K562 (cell line): ENCODE results near the gene PDGFA. TPM values are rescaled to one million over a fixed set of nuclear protein-coding genes. Genes with fewer than 3 reads are reported as not detected.

Experiments used
- ATAC-seq: fragments of 200-7000 bp; cut with Tn5 transposase; 3 replicates; pipeline ENCODE4 v1.9.1; 2020; ENCODE audit warnings: moderate library complexity
- BruUV-seq: library from RNA; stranded (reverse); fragments of 400-500 nt; replicated peaks from 2 replicates; lab custom pipeline; 2021; lab: Mats Ljungman, UMichigan
- CTCF ChIA-PET: fragments of 300-600 bp; formaldehyde crosslinking; extraction: SDS; loops from one replicate; lab custom pipeline; 2021; ENCODE audit warnings: low intra/inter-chr PET ratio; lab: Yijun Ruan, JAX
- POLR2A ChIA-PET: fragments of 300-600, 350-650 bp; sonication (Branson Sonifier 250); formaldehyde crosslinking; extraction: SDS; loops from one replicate; lab custom pipeline; 2021; ENCODE audit warnings: antibody characterized with exemption, inconsistent platforms; lab: Yijun Ruan, JAX
- DNase-seq, 4 experiments: peaks; one replicate each; pipeline versions ENCODE4 v3.0.0 to v3.0.0-alpha.2; 2011 to 2018; ENCODE audit warnings: low spot score in 3 of 4, mixed read lengths in 3 of 4; ENCODE audit errors: extremely low read depth in 1 of 4
- FAIRE-seq: peaks from 2 replicates; lab custom pipeline; 2011; peaks lifted over from hg19 to GRCh38; lab: Jason Lieb, UNC
- H2AFZ ChIP-seq: 2 replicates; pipeline ENCODE4 v1.6.0; 2011; ENCODE audit warnings: low read depth, low read length, control low read depth, inconsistent platforms
- H3K27ac ChIP-seq: fragments of 200-600 bp; 3 replicates; pipeline ENCODE4 v1.8.0; 2011; ENCODE audit warnings: low read depth, mild to moderate bottlenecking, control low read depth, inconsistent platforms, low read length, moderate library complexity, mixed read lengths; ENCODE audit errors: extremely low read depth
- H3K27me3 ChIP-seq, 2 experiments: fragments of 300-600 bp in 1 of 2; 2 replicates in 1 of 2; 3 replicates in 1 of 2; pipeline versions ENCODE4 v1.6.0 to v1.8.0; 2011; ENCODE audit warnings: inconsistent platforms in 2 of 2, low read length in 2 of 2, mild to moderate bottlenecking in 1 of 2, mixed read lengths in 1 of 2, moderate library complexity in 1 of 2; ENCODE audit not compliant: control insufficient read depth in 2 of 2, insufficient read depth in 2 of 2
- H3K36me3 ChIP-seq: fragments of 300-600 bp; 3 replicates; pipeline ENCODE4 v1.8.0; 2011; ENCODE audit warnings: mild to moderate bottlenecking, low read length, inconsistent platforms; ENCODE audit not compliant: control insufficient read depth, insufficient read depth
- H3K4me1 ChIP-seq, 2 experiments: fragments of 200-600 bp in 1 of 2; replicated peaks in 1 of 2; 2 replicates in 1 of 2; 3 replicates in 1 of 2; pipeline versions ENCODE4 v1.5.1 to v1.8.0; 2011; ENCODE audit warnings: inconsistent platforms in 2 of 2, low read length in 2 of 2, mild to moderate bottlenecking in 1 of 2, mixed read lengths in 1 of 2, moderate library complexity in 1 of 2; ENCODE audit not compliant: control insufficient read depth in 2 of 2, insufficient read depth in 2 of 2
- H3K4me2 ChIP-seq: 2 replicates; pipeline ENCODE4 v1.6.1; 2011; ENCODE audit warnings: low read length, control low read depth, inconsistent platforms, mixed read lengths; ENCODE audit not compliant: insufficient read depth
- H3K4me3 ChIP-seq: fragments of 200-600 bp; sonication (generic), shearing (Covaris generic); 2 replicates; pipeline ENCODE4 v1.5.1; 2016; ENCODE audit warnings: control low read depth, inconsistent platforms
- H3K79me2 ChIP-seq: fragments of 200-600 bp; 3 replicates; pipeline ENCODE4 v1.8.0; 2011; ENCODE audit warnings: low read length, inconsistent platforms; ENCODE audit not compliant: control insufficient read depth, insufficient read depth
- H3K9ac ChIP-seq, 2 experiments: 2 replicates each; pipeline versions ENCODE4 v1.6.0 to v1.6.1; 2011; ENCODE audit warnings: low read depth in 2 of 2, low read length in 2 of 2, control low read depth in 1 of 2, inconsistent platforms in 1 of 2, mild to moderate bottlenecking in 1 of 2, mixed read lengths in 1 of 2; ENCODE audit not compliant: insufficient read depth in 1 of 2
- H3K9me1 ChIP-seq: one replicate; pipeline ENCODE4 v1.6.0; 2011; ENCODE audit warnings: inconsistent platforms, mild to moderate bottlenecking, low read length, moderate library complexity; ENCODE audit not compliant: control insufficient read depth, insufficient read depth
- H3K9me3 ChIP-seq: replicated peaks from 2 replicates; pipeline ENCODE4 v1.5.1; 2011; ENCODE audit warnings: low read depth, low read length, inconsistent platforms; ENCODE audit not compliant: control insufficient read depth, insufficient read depth
- H4K20me1 ChIP-seq: replicated peaks from 2 replicates; pipeline ENCODE4 v1.6.1; 2011; ENCODE audit warnings: low read length, inconsistent platforms, mixed read lengths; ENCODE audit not compliant: control insufficient read depth, insufficient read depth
- CC2D1A ChIP-seq: fragments of 450-650 bp; IDR thresholded peaks from 2 replicates; pipeline ENCODE4 v1.6.1; 2017; ENCODE audit warnings: mild to moderate bottlenecking
- CCAR2 ChIP-seq: fragments of 200-400 bp; formaldehyde crosslinking; IDR thresholded peaks from 2 replicates; pipeline ENCODE4 v1.6.1; 2017; ENCODE audit warnings: mild to moderate bottlenecking, low read depth, low read length
- CHD1 ChIP-seq: fragments of 200-600 bp; sonication (generic); IDR thresholded peaks from one replicate; pipeline ENCODE4 v1.6.1; 2012; ENCODE audit warnings: mild to moderate bottlenecking, moderate library complexity, low read length, inconsistent platforms
- CUX1 ChIP-seq: fragments of 200-800 bp; sonication (Bioruptor generic); IDR thresholded peaks from 2 replicates; pipeline ENCODE4 v1.6.1; 2016; ENCODE audit warnings: missing genetic modification characterization, missing compliant biosample characterization
- ETV6 ChIP-seq, 3 experiments: fragments of 150-350 bp in 1 of 3; sonication (generic) in 1 of 3; formaldehyde crosslinking in 1 of 3; IDR thresholded peaks; 2 replicates each; pipeline versions ENCODE4 v1.6.1 to v1.8.0; 2014 to 2022; ENCODE audit warnings: borderline replicate concordance in 2 of 3, low read depth in 2 of 3, antibody characterized with exemption in 1 of 3, low read length in 1 of 3, mild to moderate bottlenecking in 1 of 3, missing genetic modification reagents in 1 of 3
- KDM1A ChIP-seq, 2 experiments: fragments of 450-650 bp; IDR thresholded peaks; 2 replicates each; pipeline ENCODE4 v1.6.1; 2016; ENCODE audit warnings: mild to moderate bottlenecking in 2 of 2
- MTA3 ChIP-seq: fragments of 450-650 bp; formaldehyde crosslinking; IDR thresholded peaks from 2 replicates; pipeline ENCODE4 v1.6.1; 2017; ENCODE audit warnings: mild to moderate bottlenecking, borderline replicate concordance
- MTF1 ChIP-seq: fragments of 250-450 bp; sonication (Bioruptor Pico); IDR thresholded peaks from 2 replicates; pipeline ENCODE4 v1.9.0; 2021; ENCODE audit warnings: moderate library complexity, mild to moderate bottlenecking, inconsistent platforms, borderline replicate concordance
- NFIX ChIP-seq: fragments of 250-450 bp; sonication (Bioruptor Pico); IDR thresholded peaks from 2 replicates; pipeline ENCODE4 v1.4.0; 2020; ENCODE audit warnings: low read depth, mild to moderate bottlenecking, moderate library complexity
- TAL1 ChIP-seq: fragments of 450-650 bp; IDR thresholded peaks from 2 replicates; pipeline ENCODE4 v1.6.1; 2016; ENCODE audit warnings: mild to moderate bottlenecking
- TBL1XR1 ChIP-seq, 2 experiments: IDR thresholded peaks; 2 replicates each; pipeline ENCODE4 v1.6.1; 2012; ENCODE audit warnings: improper control_type of control experiment in 2 of 2, low read length in 2 of 2, mild to moderate bottlenecking in 1 of 2
- ZNF41 ChIP-seq: fragments of 250-450 bp; sonication (Bioruptor Pico); conservative IDR thresholded peaks from 2 replicates; pipeline ENCODE4 v1.4.0; 2020; ENCODE audit warnings: mild to moderate bottlenecking
- ZNF644 ChIP-seq: fragments of 200-800 bp; sonication (Bioruptor generic); IDR thresholded peaks from 2 replicates; pipeline ENCODE4 v1.6.1; 2016; ENCODE audit warnings: low read depth, missing genetic modification characterization, missing compliant biosample characterization
- ZNF695 ChIP-seq: fragments of 450-650 bp; formaldehyde crosslinking; IDR thresholded peaks from 2 replicates; pipeline ENCODE4 v1.4.0; 2020; ENCODE audit warnings: mild to moderate bottlenecking, moderate library complexity
- WGBS: fragments of 100-300 bp; shearing (Covaris generic); methylation state at CpG from one replicate; pipeline ENCODE4 v1.1.6; 2016; ENCODE audit warnings: low coverage, mixed read lengths; ENCODE audit not compliant: insufficient coverage; ENCODE audit errors: missing lambda C conversion rate; 5-methylcytosine and 5-hydroxymethylcytosine counted together
- in situ Hi-C: fragments of 300-500 bp; cut with MboI; formaldehyde crosslinking; loops from 4 replicates; pipeline ENCODE4 v1.15.0; 2018; ENCODE audit warnings: inconsistent platforms, mixed read lengths
- intact Hi-C: fragments of 100-400 bp; cut with micrococcal nuclease; formaldehyde crosslinking; loops from 2 replicates; pipeline ENCODE4 v1.14.2; 2022
- polyA plus RNA-seq, 8 experiments: library from polyadenylated mRNA; depleted of rRNA in 4 of 8; stranded (reverse) in 5 of 8; unstranded in 3 of 8; fragments of >200 nt; fragmentation: Nextera tagmentation in 2 of 8; fragmentation: Illumina TruSeq in 1 of 8; extraction: Ambion mirVana in 2 of 8; extraction: Trizol in 1 of 8; gene quantifications; 2 replicates each; pipeline versions ENCODE4 v1.2.1 to v1.2.3, GENCODE V29; 2011 to 2014; ENCODE audit warnings: inconsistent platforms in 1 of 8, missing spikeins in 1 of 8
- total RNA-seq, 7 experiments: library from RNA; depleted of rRNA in 6 of 7; stranded (reverse); fragments of >200 nt in 6 of 7; fragmentation: Illumina TruSeq in 2 of 7; extraction: Trizol in 2 of 7; gene quantifications; 2 replicates each; pipeline versions ENCODE4 v1.2.1 to v1.2.3, GENCODE V29; 2011 to 2021; ENCODE audit warnings: low replicate concordance in 1 of 7
- TF ChIP-seq, protein P1 (sequence below): sonication (generic); formaldehyde crosslinking; IDR thresholded peaks from 2 replicates; pipeline ENCODE4 v1.8.1; 2023; ENCODE audit warnings: mild to moderate bottlenecking, missing genetic modification reagents

PDGFA gene
- total and polyA plus RNA-seq, 9 of the 15 experiments (the other 6 are each of a cell fraction or from before 2014, with no cell fraction given) = 2.5 to 10.2 (median 4.6) TPM

DNA sequence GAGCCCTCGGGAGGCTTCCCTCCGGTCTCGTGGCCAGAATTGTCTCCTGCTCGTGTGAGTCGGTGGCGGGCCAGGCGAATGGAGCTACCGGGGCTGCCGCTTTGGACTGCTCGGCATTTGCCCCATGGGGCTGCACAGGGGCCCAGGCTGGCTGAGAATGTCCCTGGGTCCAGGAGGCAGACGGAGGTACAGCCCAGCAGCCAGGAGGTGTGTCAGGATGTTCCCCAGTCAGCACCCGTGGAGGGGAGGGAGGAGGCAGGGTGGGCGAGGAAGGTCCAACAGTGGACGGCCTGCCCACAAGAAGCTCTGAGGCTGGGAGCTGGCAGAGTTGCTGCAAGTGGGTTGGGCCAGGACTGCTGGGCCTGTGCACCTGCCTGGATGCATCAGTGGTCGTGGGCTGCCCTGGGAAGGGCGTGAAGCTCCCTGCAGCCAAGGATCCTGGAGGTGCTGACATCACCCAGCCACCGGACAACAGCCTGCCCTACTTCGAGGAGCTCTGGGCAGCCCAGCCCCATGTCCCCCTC, 46.4 kb downstream of the PDGFA start:
- Histone ChIP-seq H3K9me1 (no peaks in the 10 kb centered on the region), H3K79me2 (no peaks in the 10 kb centered on the region), H3K4me3 (no peak overlapping the region), H4K20me1 (no peaks in the 10 kb centered on the region), H2AFZ (no peak overlapping the region), H3K9ac (0 out of 4 replicates have a peak overlapping the region, but pooled peaks of 1 of the 2 experiments have one; percentile 48), H3K27ac (no peak overlapping the region), H3K4me1 (peaks cover 14 to 57% of the 10 kb centered on the region in 2 experiments), H3K4me2 (no peak overlapping the region), H3K36me3 (no peaks in the 10 kb centered on the region), H3K9me3 (peaks cover 6% of the 10 kb centered on the region), H3K27me3 (no peaks in the 10 kb centered on the region)
- no TSS peak for BruUV-seq
- TF ChIP-seq CHD1 (no peak), TAL1 (no peak), MTA3 (no peak), ZNF695 (CRISPR knock-in tag) (no peak), CCAR2 (no peak), ZNF644 (tag) (no peak), NFIX (CRISPR knock-in tag) (no peak), ETV6 (IDR thresholded peaks at IDR 0.05; ENCODE audit: borderline replicate concordance in 1 of 2, low read depth in 2 of 2, low read length in 1 of 2) (no peak), ETV6 (CRISPR knock-in tag; IDR thresholded peaks at IDR 0.05; ENCODE audit: borderline replicate concordance) (no peak), CUX1 (CRISPR knock-in tag) (no peak), TBL1XR1 (IDR thresholded peaks at IDR 0.05; ENCODE audit: low read length in 2 of 2) (no peak), KDM1A (IDR thresholded peaks at IDR 0.05) (no peak), ZNF41 (no peak), MTF1 (CRISPR knock-in tag) (no peak), CC2D1A (no peak)
- TF ChIP-seq, protein P1, sequence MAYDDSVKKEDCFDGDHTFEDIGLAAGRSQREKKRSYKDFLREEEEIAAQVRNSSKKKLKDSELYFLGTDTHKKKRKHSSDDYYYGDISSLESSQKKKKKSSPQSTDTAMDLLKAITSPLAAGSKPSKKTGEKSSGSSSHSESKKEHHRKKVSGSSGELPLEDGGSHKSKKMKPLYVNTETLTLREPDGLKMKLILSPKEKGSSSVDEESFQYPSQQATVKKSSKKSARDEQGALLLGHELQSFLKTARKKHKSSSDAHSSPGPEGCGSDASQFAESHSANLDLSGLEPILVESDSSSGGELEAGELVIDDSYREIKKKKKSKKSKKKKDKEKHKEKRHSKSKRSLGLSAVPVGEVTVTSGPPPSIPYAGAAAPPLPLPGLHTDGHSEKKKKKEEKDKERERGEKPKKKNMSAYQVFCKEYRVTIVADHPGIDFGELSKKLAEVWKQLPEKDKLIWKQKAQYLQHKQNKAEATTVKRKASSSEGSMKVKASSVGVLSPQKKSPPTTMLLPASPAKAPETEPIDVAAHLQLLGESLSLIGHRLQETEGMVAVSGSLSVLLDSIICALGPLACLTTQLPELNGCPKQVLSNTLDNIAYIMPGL (CRISPR knock-in tag) = no peak
- WGBS = 85% methylated on average over 12 of the region's 18 CpGs
- intact Hi-C loops (no loop called here), in situ Hi-C loops (no loop called here)
- POLR2A ChIA-PET = interaction anchor here (1.0 kb wide), 1 partner anchor 13 kb away, joined by 4 read pairs; no protein-coding TSS in a partner anchor
- no peak for ATAC-seq
- no peak for FAIRE-seq
- DNase-seq = no peak
- CTCF ChIA-PET = no interaction called here
